Hepatocyte (in vitro differentiated cells): ENCODE measurements around the gene ZNF747.

Experiments used
- EZH2 ChIP-seq: fragments of 200-600 bp; sonication (generic); IDR thresholded peaks from 2 replicates; pipeline ENCODE4 v1.6.1; 2016; ENCODE audit warnings: antibody characterized with exemption, mild to moderate bottlenecking, borderline replicate concordance
- TF ChIP-seq, protein P1 (sequence below): fragments of 200-600 bp; sonication (generic); IDR thresholded peaks from 2 replicates; pipeline ENCODE4 v1.5.1; 2016; ENCODE audit warnings: antibody characterized with exemption, mild to moderate bottlenecking; ENCODE audit not compliant: poor library complexity

GRCh38 chr16:30557707-30557956 is 23.0 kb upstream of the ZNF747 start:
- TF ChIP-seq, protein P1, sequence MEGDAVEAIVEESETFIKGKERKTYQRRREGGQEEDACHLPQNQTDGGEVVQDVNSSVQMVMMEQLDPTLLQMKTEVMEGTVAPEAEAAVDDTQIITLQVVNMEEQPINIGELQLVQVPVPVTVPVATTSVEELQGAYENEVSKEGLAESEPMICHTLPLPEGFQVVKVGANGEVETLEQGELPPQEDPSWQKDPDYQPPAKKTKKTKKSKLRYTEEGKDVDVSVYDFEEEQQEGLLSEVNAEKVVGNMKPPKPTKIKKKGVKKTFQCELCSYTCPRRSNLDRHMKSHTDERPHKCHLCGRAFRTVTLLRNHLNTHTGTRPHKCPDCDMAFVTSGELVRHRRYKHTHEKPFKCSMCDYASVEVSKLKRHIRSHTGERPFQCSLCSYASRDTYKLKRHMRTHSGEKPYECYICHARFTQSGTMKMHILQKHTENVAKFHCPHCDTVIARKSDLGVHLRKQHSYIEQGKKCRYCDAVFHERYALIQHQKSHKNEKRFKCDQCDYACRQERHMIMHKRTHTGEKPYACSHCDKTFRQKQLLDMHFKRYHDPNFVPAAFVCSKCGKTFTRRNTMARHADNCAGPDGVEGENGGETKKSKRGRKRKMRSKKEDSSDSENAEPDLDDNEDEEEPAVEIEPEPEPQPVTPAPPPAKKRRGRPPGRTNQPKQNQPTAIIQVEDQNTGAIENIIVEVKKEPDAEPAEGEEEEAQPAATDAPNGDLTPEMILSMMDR, result no peak
- no peak for TF ChIP-seq EZH2
